NT2/D1 (cell line): ENCODE results near the gene HORMAD2.

Experiments
- YY1 ChIP-seq: IDR thresholded peaks from 2 replicates; pipeline ENCODE4 v1.6.1; 2011; ENCODE audit not compliant: insufficient read length, insufficient read depth
- ZNF274 ChIP-seq: IDR thresholded peaks from 2 replicates; pipeline ENCODE4 v1.6.1; 2011; ENCODE audit warnings: mild to moderate bottlenecking, low read depth, low read length

DNA sequence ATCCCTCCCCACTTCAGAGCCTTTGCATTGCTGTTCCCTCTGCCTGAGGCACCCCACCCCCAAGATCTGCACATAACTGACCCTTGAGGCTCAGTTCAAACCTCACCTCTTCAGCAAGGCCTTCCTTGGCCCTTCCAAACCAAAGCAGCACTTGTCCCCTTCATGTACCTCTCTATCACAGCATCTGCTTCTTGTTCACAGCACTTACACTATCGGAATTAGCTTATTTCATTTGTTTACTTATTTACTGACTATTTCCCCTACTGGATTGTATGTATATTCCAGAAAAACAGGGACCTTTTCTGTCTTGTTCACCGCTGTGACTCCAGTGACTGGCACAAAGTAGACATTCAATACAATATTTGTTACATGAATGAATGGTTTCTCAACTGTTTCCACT lies 38.0 kb downstream of the HORMAD2 start:
- TF ChIP-seq YY1 (no peak), ZNF274 (no peak)
